Fibroblast of mammary gland (primary cell): ENCODE measurements around the gene IQSEC3.
"Not testable (repeated sequence)": the region's sequence is repeated elsewhere in the genome, so short reads cannot be mapped to it uniquely, and the experiment has no call there.

ENCODE experiments used
- DNase-seq: peaks from one replicate; pipeline ENCODE4 v3.0.0-alpha.2; 2010; ENCODE audit warnings: low read depth
- H3K4me3 ChIP-seq: 2 replicates; pipeline ENCODE4 v1.5.1; 2011; ENCODE audit warnings: low read depth, mild to moderate bottlenecking, low read length, moderate library complexity; ENCODE audit not compliant: control insufficient read depth
- CTCF ChIP-seq: conservative IDR thresholded peaks from 2 replicates; pipeline ENCODE4 v1.5.1; 2011; ENCODE audit warnings: low read depth, low read length, inconsistent platforms; ENCODE audit not compliant: control insufficient read depth, insufficient read depth

IQSEC3 gene

DNA sequence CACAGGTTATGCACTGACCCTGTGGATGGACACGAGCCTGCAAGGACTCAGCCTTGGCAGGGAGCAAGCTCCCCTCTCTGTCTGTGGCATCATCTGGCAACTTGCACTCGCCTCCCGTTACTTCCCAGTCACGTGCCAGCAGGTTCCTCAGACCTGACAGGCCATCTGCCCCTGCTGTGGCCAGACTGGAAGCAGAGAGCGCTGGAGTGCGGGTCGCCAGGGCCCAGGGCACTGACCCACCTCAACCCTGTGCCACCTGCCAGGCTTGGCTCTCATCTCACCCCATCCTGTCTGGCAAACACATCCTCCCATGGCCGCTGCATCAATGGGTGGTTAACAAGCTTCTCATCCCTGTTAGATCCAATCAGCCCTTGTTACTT, 119.0 kb downstream of the IQSEC3 start:
- no peak for DNase-seq
- no peak for TF ChIP-seq CTCF
- no peak overlapping the region for H3K4me3 ChIP-seq

GRCh38 chr12:186006-186625, 119.5 kb downstream of the IQSEC3 start:
- TF ChIP-seq CTCF, result no peak
- no peak overlapping the region for H3K4me3 ChIP-seq
- no peak for DNase-seq

DNA sequence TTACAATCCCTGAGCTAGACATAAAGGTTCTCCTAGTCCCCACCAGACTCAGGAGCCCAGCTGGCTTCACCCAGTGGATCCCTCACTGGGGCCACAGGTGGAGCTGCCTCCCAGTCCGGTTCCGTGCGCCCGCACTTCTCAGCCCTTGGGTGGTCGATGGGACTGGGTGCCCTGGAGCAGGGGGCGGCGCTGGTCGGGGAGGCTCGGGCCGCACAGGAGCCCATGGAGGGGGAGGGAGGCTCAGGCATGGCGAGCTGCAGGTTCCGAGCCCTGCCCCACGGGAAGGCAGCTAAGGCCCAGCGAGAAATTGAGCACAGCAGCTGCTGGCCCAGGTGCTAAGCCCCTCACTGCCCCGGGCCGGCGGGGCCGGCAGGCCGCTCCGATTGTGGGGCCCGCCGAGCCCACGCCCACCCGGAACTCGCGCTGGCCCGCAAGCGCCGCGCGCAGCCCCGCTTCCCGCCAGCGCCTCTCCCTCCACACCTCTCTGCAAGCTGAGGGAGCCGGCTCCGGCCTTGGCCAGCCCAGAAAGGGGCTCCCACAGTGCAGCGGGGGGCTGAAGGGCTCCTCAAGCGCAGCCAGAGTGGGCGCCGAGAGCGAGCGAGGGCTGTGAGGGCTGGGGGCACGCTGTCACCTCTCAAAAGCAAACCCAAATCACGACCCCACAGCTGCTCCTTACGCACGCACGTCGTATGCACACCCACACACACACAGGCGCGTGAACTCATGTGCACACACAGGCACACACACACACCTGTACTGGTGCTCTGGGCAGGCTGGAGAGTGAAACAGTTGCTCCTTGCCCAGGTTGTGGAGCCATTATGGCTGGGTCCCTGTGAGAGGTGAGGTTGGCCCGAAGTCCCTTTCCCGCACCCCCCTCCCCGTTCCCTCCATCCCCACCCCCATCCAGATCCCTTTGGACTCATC, 121.7 kb downstream of the IQSEC3 start:
- not testable (repeated sequence) for DNase-seq
- peak overlapping the region; percentile 38 for H3K4me3 ChIP-seq

GRCh38 chr12:188910-189621, 122.5 kb downstream of the IQSEC3 start:
- DNase-seq, result peak; percentile 39
- TF ChIP-seq CTCF, result peak; percentile 40
- peak overlapping the region; percentile 38 for H3K4me3 ChIP-seq

DNA sequence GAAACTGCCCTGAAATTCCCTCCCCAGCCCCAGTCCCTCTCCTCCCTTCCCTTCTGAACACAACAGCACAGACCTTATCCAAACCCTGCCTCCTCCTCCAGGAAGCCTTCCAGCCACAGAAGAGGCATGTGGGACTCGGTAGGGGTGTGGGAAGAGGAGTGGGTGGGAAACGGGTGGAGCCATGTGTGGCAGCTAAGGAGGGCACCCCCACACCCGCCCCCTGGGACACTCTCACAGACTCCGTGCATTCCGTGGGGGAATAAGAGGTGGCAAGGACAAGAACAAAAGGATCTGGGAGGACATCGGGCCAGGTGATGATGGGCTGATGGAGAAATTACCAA, 123.0 kb downstream of the IQSEC3 start:
- TF ChIP-seq CTCF, result no peak
- DNase-seq, result no peak
- no peak overlapping the region for H3K4me3 ChIP-seq

DNA sequence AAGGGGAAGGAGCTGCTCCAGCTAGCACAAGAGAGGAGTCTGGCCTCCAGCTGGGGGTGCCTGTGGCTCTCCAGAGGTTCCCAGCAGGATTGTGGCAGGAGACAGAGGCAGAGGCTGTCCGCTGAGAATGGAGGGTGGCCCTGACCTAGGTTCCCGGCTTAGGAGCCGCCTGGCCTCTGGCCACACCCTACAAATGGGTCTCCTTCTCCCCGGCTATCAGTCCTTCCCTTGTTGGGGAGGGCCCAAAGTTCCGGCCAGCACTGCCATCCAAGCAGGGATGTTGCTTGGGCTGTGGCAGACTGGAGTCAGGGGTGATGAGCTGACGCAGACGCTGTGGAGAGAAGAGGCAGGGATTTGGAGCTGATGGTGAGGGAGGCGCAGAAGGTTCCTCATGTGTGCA, 124.3 kb downstream of the IQSEC3 start:
- no peak for DNase-seq
- H3K4me3 ChIP-seq, result no peak overlapping the region
- no peak for TF ChIP-seq CTCF

GRCh38 chr12:191541-191940, 125.0 kb downstream of the IQSEC3 start:
- H3K4me3 ChIP-seq, result no peak overlapping the region
- TF ChIP-seq CTCF, result no peak
- DNase-seq, result peak; percentile 17
